PC-9 (cell line): Measurements from ENCODE around the gene F11R.
"Not testable (repeated sequence)": the region's sequence is repeated elsewhere in the genome, so short reads cannot be mapped to it uniquely, and the experiment has no call there.

Source experiments
- CTCF ChIP-seq: fragments of 200-600 bp; sonication (generic); conservative IDR thresholded peaks from 2 replicates; pipeline ENCODE4 v1.6.1; 2017; ENCODE audit warnings: mixed run types, antibody characterized with exemption, mild to moderate bottlenecking, moderate library complexity
- EZH2 ChIP-seq: fragments of 200-600 bp; sonication (generic); IDR thresholded peaks from 2 replicates; pipeline ENCODE4 v1.8.0; 2017; ENCODE audit warnings: antibody characterized with exemption, low read depth

DNA sequence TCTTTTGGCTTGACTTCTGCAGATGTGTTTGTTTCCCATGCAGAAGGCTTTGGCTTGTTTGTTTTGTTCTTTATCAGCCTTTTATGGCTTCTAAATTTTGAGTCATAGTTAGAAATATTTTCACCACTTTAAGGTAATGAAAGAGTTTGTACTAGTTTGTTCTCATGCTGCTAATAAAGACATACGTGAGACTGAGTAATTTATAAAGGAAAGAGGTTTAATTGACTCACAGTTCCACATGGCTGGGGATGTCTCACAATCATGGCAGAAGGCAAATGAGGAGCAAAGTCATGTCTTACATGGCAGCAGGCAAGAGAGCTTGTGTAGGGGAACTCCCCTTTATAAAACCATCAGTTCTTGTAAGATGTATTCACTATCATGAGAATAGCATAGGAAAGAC, 6.0 kb upstream of the F11R start:
- not testable (repeated sequence) for TF ChIP-seq CTCF, EZH2
